Sigmoid colon (tissue), 7 donors: Measurements from ENCODE around the gene TMEM240. TPM values are rescaled to one million over a fixed set of nuclear protein-coding genes. Genes with fewer than 3 reads are reported as not detected.

Experiments used
- DNase-seq: peaks from one replicate; pipeline ENCODE4 v3.0.0-alpha.2; 2019
- H3K27ac ChIP-seq, 4 donors: fragments of 200-600 bp; sonication (generic); one replicate each; pipeline ENCODE4 v1.5.1; 2016 to 2019; ENCODE audit warnings: mild to moderate bottlenecking in 1 of 4
- H3K27me3 ChIP-seq, 3 donors: fragments of 200-600 bp; sonication (generic); one replicate each; pipeline ENCODE4 v1.5.1; 2019; ENCODE audit warnings: mild to moderate bottlenecking in 1 of 3
- H3K36me3 ChIP-seq, 4 donors: fragments of 200-600 bp; sonication (generic); one replicate each; pipeline ENCODE4 v1.5.1; 2016 to 2019
- H3K4me1 ChIP-seq, 4 donors: fragments of 200-600 bp; sonication (generic); one replicate each; pipeline ENCODE4 v1.5.1; 2017 to 2019
- H3K4me3 ChIP-seq, 4 donors: fragments of 200-600 bp; sonication (generic); one replicate each; pipeline ENCODE4 v1.5.1; 2017 to 2019; ENCODE audit warnings: mild to moderate bottlenecking in 2 of 4, moderate library complexity in 1 of 4
- H3K9me3 ChIP-seq, 4 donors: fragments of 200-600 bp in 3 of 4; sonication (generic) in 3 of 4; one replicate each; pipeline versions ENCODE4 v1.5.1 to v1.6.1; 2013 to 2019
- EP300 ChIP-seq, 4 donors: sonication (generic); formaldehyde crosslinking; IDR thresholded peaks; one replicate each; pipeline ENCODE4 v1.6.1; 2017; ENCODE audit warnings: antibody characterized with exemption in 4 of 4
- POLR2A ChIP-seq, 2 donors: fragments of 450-650 bp; IDR thresholded peaks; one replicate each; pipeline ENCODE4 v1.6.1; 2016; ENCODE audit warnings: antibody characterized with exemption in 2 of 2, mild to moderate bottlenecking in 2 of 2, moderate library complexity in 2 of 2
- POLR2AphosphoS5 ChIP-seq, 4 donors: sonication (generic); formaldehyde crosslinking; IDR thresholded peaks; one replicate each; pipeline ENCODE4 v1.6.1; 2017; ENCODE audit warnings: antibody characterized with exemption in 4 of 4
- WGBS, 2 donors: extraction: QIAGEN DNeasy Blood & Tissue Kit; methylation state at CpG; one replicate each; pipeline ENCODE4 v1.1.7; 2013; 5-methylcytosine and 5-hydroxymethylcytosine counted together
- intact Hi-C: fragments of 100-400 bp; cut with DNase I; formaldehyde crosslinking; loops from one replicate; pipeline ENCODE4 v1.15.1; 2023
- polyA plus RNA-seq, 3 donors: library from polyadenylated mRNA; stranded (reverse); fragments of 200-250 nt; gene quantifications; one replicate each; pipeline ENCODE4 v1.2.3, GENCODE V29; 2013
- total RNA-seq, 4 donors: library from RNA; depleted of rRNA; stranded (reverse); fragments of >200 nt; gene quantifications; one replicate each; pipeline ENCODE4 v1.1.0, GENCODE V29; 2016
- TF ChIP-seq, protein P1 (sequence below), 4 experiments: fragments of 450-650 bp in 3 of 4; fragments of 200-600 bp in 1 of 4; IDR thresholded peaks; one replicate each; pipeline ENCODE4 v1.5.1; 2016 to 2019; ENCODE audit warnings: antibody characterized with exemption in 4 of 4, mild to moderate bottlenecking in 3 of 4, moderate library complexity in 2 of 4
- donor health status: healthy with polysubstance abuse.
- donor health status: Bipolar disorder and iron deficiency.
- donor health status: healthy.

Gene TMEM240
- total and polyA plus RNA-seq, 7 donors = 3.7 to 35.2 (median 15.8) TPM; not detected in 1

DNA sequence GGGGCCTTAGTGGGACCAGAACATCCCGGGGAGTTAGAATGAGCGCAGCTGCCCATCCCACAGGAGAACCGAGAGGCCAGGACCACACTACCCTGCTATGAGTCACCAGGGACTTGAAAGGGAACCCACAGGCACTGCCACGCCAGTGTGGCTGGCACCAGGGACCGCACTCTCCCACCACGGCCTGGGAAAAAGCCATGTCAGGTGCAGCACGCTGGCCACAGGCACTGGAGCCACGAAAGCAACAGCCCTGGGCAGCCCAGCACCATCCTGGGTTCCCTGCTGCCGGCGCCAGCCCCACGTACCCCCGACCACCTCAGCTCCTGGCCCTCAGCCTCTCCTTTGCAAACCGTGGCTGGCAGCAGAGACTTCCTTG, 14.1 kb upstream of the TMEM240 start:
- intact Hi-C loops = no loop called here
- no peak for DNase-seq
- WGBS, 2 donors = 82 to 88% methylated on average over 13 of the region's 13 CpGs
- no peaks in the 10 kb centered on the region for H3K36me3 ChIP-seq
- H3K4me1 ChIP-seq = peaks cover 0 to 16% (median 3%) of the 10 kb centered on the region in 4 donors
- no peaks in the 10 kb centered on the region for H3K27me3 ChIP-seq
- TF ChIP-seq EP300 (IDR thresholded peaks at IDR 0.05) = no peak
- no peak for TF ChIP-seq POLR2AphosphoS5 (IDR thresholded peaks at IDR 0.05)
- TF ChIP-seq, protein P1, sequence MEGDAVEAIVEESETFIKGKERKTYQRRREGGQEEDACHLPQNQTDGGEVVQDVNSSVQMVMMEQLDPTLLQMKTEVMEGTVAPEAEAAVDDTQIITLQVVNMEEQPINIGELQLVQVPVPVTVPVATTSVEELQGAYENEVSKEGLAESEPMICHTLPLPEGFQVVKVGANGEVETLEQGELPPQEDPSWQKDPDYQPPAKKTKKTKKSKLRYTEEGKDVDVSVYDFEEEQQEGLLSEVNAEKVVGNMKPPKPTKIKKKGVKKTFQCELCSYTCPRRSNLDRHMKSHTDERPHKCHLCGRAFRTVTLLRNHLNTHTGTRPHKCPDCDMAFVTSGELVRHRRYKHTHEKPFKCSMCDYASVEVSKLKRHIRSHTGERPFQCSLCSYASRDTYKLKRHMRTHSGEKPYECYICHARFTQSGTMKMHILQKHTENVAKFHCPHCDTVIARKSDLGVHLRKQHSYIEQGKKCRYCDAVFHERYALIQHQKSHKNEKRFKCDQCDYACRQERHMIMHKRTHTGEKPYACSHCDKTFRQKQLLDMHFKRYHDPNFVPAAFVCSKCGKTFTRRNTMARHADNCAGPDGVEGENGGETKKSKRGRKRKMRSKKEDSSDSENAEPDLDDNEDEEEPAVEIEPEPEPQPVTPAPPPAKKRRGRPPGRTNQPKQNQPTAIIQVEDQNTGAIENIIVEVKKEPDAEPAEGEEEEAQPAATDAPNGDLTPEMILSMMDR (IDR thresholded peaks at IDR 0.05) = no peak
- TF ChIP-seq POLR2A (IDR thresholded peaks at IDR 0.05) = no peak
- no peaks in the 10 kb centered on the region for H3K9me3 ChIP-seq
- H3K27ac ChIP-seq = peak overlapping the region in 1 of 4 donors; percentile 27
- no peak overlapping the region for H3K4me3 ChIP-seq

DNA sequence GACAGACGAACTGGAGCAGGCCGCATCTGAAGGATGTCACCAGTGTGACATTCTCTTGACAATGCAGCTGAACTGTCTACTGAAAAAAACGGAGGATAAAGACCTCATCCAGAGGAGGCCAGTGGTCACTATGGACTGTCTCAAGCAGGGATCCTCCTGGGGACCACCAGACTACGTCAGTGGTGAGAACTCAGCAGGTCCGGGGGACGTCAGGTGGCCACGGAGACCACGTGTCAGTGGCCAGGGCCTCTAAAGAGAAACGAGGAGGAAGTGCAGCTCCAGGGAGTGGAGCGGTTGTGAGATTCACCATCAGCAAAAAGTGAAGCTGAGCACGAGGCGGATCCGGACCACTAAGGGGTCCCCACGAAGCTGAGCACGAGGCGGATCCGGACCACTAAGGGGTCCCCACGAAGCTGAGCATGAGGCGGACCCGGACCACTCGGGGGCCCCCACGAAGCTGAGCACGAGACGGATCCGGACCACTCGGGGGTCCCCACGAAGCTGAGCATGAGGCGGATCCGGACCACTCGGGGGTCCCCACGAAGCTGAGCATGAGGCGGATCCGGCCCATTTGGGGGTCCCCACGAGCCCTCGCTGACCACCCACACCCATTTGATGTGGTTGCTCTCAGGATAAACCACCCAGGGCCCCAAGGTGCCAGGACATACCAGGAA, 13.5 kb upstream of the TMEM240 start:
- Histone ChIP-seq H3K27ac (no peak overlapping the region), H3K36me3 (no peaks in the 10 kb centered on the region), H3K4me1 (peaks cover 0 to 16% (median 3%) of the 10 kb centered on the region in 4 donors), H3K27me3 (no peaks in the 10 kb centered on the region), H3K4me3 (no peak overlapping the region), H3K9me3 (no peaks in the 10 kb centered on the region)
- intact Hi-C loops = no loop called here
- WGBS, 2 donors = 90 to 91% methylated on average over 35 of the region's 35 CpGs
- DNase-seq = no peak
- no peak for TF ChIP-seq POLR2A (IDR thresholded peaks at IDR 0.05)
- TF ChIP-seq, protein P1 (IDR thresholded peaks at IDR 0.05) = no peak
- TF ChIP-seq EP300 (IDR thresholded peaks at IDR 0.05) = no peak
- no peak for TF ChIP-seq POLR2AphosphoS5 (IDR thresholded peaks at IDR 0.05)

DNA sequence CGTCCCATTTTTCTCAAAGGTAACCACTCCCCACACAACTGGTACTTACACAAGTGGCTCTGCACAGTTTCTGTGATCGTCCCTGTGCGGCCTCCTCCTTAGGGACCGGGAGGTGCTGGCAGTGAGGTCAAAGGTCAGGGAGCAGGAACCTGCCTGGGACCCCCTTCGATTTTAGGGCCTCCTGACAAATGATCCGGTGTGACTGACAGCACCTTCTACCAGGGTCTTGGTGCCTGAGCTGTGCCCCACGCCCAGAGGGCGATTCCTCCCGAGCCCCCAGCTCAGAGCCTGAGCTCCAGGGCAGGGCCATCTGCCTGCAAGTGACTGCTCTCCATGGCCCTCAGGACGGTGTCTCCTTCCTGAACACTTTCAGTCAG, 11.8 kb upstream of the TMEM240 start:
- no peak for DNase-seq
- 82 to 89% methylated on average over 10 of the region's 10 CpGs for WGBS, 2 donors
- H3K27ac ChIP-seq = no peak overlapping the region
- TF ChIP-seq POLR2A (IDR thresholded peaks at IDR 0.05) = no peak
- TF ChIP-seq, protein P1 (IDR thresholded peaks at IDR 0.05) = no peak
- no peak for TF ChIP-seq POLR2AphosphoS5 (IDR thresholded peaks at IDR 0.05)
- H3K4me1 ChIP-seq = peaks cover 0 to 16% (median 3%) of the 10 kb centered on the region in 4 donors
- intact Hi-C loops = no loop called here
- H3K4me3 ChIP-seq = no peak overlapping the region
- H3K27me3 ChIP-seq = no peaks in the 10 kb centered on the region
- peaks cover 0 to 3% (median 0%) of the 10 kb centered on the region in 4 donors for H3K36me3 ChIP-seq
- H3K9me3 ChIP-seq = no peaks in the 10 kb centered on the region

DNA sequence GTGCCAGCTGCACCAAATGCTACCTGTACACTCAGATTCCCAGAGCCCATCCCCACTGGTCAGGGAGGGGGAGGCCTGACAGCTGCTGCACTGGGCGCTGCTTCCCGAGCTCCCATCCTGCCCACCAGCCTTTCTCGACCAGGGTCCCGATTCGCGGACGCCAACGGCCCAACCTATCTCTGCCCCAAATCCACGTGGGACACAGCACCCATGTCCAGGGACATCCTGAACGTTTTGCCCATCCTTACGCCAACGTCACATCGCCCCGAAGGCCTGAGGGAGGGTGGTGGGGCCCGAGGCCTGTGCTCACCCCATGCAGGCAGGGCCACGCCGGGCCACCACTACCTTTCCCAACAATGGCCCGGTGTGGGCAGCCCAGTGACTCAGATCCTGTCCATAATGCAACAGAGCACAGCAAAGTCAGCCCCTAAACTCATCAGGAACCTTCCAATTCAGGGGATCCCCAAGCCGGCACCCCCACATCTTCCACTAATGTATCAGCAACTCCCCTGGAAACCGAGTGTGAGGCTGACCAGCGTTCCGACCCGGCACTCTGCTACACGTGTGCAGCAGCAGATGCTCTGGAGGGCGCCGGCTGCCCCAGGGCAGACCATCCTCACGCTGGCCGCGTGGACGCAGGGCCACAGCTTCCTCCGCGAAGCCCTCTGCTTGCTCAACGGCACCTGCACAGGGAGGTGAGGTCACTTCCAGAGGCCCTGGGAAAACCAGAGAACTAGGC, 11.3 kb upstream of the TMEM240 start:
- no peaks in the 10 kb centered on the region for H3K9me3 ChIP-seq
- peaks cover 0 to 16% (median 3%) of the 10 kb centered on the region in 4 donors for H3K4me1 ChIP-seq
- H3K27me3 ChIP-seq = no peaks in the 10 kb centered on the region
- no peak overlapping the region for H3K4me3 ChIP-seq
- intact Hi-C loops = no loop called here
- H3K36me3 ChIP-seq = peaks cover 0 to 8% (median 0%) of the 10 kb centered on the region in 4 donors
- TF ChIP-seq POLR2AphosphoS5 (IDR thresholded peaks at IDR 0.05) (peak in 1 of 4 donors; percentile 3), EP300 (IDR thresholded peaks at IDR 0.05) (no peak), POLR2A (IDR thresholded peaks at IDR 0.05) (no peak)
- DNase-seq = no peak
- H3K27ac ChIP-seq = no peak overlapping the region
- 92 to 93% methylated on average over 33 of the region's 33 CpGs for WGBS, 2 donors
